Measurements from ENCODE around the gene SCYL1. TPM values are rescaled to one million over a fixed set of nuclear protein-coding genes. Genes with fewer than 3 reads are reported as not detected.
A peak's percentile ranks its signal among the peaks of the same experiment; 100 is the strongest.

SCYL1 gene
- total RNA-seq, 4 donors from 2014 or later = 109 to 128 (median 112) TPM

DNA sequence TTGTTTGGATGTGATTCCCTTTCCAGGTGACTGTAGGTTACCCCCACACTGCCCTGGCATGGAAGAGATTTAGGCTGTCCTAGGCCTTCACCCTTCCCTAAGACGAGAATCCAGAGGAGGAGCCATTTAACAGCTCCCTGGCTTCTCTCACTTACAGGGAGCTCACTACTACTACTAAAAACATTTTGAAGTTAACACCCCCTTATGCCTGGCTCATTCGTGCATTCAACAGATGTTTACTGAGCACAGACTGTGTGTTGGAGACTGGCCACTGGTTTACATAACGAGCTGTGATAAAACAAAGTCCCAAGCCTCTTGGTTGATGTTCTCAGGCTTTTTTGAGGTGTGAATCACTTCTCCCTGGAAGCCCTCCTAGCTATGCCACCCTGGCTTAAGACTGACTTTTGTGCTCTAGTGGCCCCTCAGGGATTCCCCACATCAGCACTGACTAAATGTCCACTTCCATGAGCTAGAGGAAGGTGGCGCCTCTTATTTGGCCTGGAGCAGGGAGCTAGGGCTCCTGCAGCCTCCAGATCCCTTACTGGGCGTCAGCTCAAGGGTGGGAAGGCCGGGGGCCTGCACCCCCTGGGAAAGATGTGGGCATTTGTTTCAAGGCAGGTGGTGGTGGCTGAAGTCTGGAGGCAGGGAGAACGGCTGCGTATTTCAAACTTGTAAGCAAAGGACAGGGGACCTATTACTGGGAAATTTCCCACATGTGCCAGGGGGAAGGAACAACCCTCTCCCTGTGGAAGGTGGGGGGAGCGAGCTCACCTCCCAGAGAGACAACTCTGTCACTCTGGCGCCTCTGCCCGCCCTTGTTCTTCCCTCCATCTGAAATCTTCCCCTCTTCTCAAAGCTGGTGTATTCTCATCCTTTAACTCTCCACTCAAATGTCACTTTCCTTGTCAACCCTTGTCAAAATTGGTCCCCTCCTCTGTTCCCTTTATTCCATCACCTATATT lies 45.4 kb upstream of the SCYL1 start:
- 25 to 39% methylated on average over 11 of the region's 11 CpGs for WGBS, 2 donors
- TF ChIP-seq EP300 (IDR thresholded peaks at IDR 0.05) (peak in 1 of 2 donors; percentile 75), POLR2A (IDR thresholded peaks at IDR 0.05) (no peak)
- TF ChIP-seq, protein P1, sequence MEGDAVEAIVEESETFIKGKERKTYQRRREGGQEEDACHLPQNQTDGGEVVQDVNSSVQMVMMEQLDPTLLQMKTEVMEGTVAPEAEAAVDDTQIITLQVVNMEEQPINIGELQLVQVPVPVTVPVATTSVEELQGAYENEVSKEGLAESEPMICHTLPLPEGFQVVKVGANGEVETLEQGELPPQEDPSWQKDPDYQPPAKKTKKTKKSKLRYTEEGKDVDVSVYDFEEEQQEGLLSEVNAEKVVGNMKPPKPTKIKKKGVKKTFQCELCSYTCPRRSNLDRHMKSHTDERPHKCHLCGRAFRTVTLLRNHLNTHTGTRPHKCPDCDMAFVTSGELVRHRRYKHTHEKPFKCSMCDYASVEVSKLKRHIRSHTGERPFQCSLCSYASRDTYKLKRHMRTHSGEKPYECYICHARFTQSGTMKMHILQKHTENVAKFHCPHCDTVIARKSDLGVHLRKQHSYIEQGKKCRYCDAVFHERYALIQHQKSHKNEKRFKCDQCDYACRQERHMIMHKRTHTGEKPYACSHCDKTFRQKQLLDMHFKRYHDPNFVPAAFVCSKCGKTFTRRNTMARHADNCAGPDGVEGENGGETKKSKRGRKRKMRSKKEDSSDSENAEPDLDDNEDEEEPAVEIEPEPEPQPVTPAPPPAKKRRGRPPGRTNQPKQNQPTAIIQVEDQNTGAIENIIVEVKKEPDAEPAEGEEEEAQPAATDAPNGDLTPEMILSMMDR (IDR thresholded peaks at IDR 0.05) = peak in 4 of 5 experiments; percentile 35 to 48 (median 38)
- Histone ChIP-seq H3K9me3 (no peaks in the 10 kb centered on the region), H3K27ac (peak overlapping the region; percentile 95 to 100 (median 97)), H3K36me3 (no peaks in the 10 kb centered on the region), H3K27me3 (no peaks in the 10 kb centered on the region), H3K4me3 (peak overlapping the region; percentile 10 to 90 (median 77)), H3K4me1 (peaks cover 0 to 59% (median 46%) of the 10 kb centered on the region in 4 donors)
- DNase-seq (ENCODE audit: low spot score in 2 of 2) = peak in 1 of 2 donors; percentile 82

DNA sequence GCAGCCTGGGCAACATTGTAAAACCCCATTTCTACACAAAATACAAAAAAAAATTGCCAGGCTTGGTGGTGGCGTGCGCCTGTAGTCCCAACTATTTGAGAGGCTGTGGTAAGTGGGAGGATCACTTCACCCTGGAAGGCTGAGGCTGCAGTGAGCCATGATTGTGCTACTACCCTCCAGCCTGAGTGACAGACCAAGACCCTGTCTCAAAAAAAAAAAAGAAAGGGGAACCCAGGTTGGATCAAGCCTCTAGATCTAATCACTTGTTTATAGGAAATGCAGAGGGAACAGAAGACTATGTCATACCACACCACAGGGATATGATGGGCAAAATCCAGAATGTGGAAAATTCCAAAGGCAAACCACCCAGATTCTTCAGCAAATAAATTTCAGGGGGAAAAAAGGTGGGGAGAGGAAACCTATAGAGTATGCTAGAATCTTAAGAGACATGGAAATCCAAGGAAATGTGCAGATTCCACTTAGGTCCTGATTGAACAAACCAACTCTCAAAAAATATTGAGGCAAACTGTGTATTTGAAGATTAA lies 42.5 kb upstream of the SCYL1 start:
- Histone ChIP-seq H3K36me3 (no peaks in the 10 kb centered on the region), H3K4me3 (no peak overlapping the region), H3K27ac (peak overlapping the region in 2 of 4 donors; percentile 57 to 100), H3K9me3 (no peaks in the 10 kb centered on the region), H3K27me3 (no peaks in the 10 kb centered on the region), H3K4me1 (peaks cover 0 to 69% (median 49%) of the 10 kb centered on the region in 4 donors)
- no peak for DNase-seq (ENCODE audit: low spot score in 2 of 2)
- TF ChIP-seq, protein P1 (IDR thresholded peaks at IDR 0.05) = no peak
- no peak for TF ChIP-seq EP300 (IDR thresholded peaks at IDR 0.05)
- no peak for TF ChIP-seq POLR2A (IDR thresholded peaks at IDR 0.05)
- 96 to 100% methylated on average over 2 of the region's 2 CpGs for WGBS, 2 donors

DNA sequence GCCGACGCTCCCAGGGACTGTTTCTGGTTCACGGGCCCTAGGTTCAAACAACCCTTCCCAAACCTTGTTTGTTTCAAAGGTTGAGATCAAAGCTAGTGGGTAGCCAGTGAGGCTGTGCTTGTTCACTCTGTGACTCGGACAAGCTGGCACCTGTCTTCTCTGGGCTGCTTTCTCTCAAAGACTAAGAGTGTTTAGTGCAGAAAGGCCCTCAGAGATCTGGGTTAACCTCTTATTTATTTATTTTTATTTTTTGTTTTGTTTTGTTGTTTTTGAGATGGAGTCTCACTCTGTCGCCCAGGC lies 39.0 kb upstream of the SCYL1 start:
- Histone ChIP-seq H3K9me3 (no peaks in the 10 kb centered on the region), H3K27ac (peak overlapping the region; percentile 9 to 99 (median 89)), H3K27me3 (no peaks in the 10 kb centered on the region), H3K36me3 (no peaks in the 10 kb centered on the region), H3K4me3 (no peak overlapping the region), H3K4me1 (peaks cover 11 to 70% (median 53%) of the 10 kb centered on the region in 4 donors)
- no peak for DNase-seq (ENCODE audit: low spot score in 2 of 2)
- TF ChIP-seq, protein P1 (IDR thresholded peaks at IDR 0.05) = no peak
- TF ChIP-seq EP300 (IDR thresholded peaks at IDR 0.05) (no peak), POLR2A (IDR thresholded peaks at IDR 0.05) (no peak)
- WGBS, 2 donors = 37 to 49% methylated on average over 5 of the region's 5 CpGs

GRCh38 chr11:65486570-65487466 lies 38.1 kb upstream of the SCYL1 start:
- Histone ChIP-seq H3K9me3 (no peaks in the 10 kb centered on the region), H3K4me3 (no peak overlapping the region), H3K36me3 (no peaks in the 10 kb centered on the region), H3K4me1 (peaks cover 20 to 70% (median 54%) of the 10 kb centered on the region in 4 donors), H3K27me3 (no peaks in the 10 kb centered on the region), H3K27ac (peak overlapping the region; percentile 83 to 99 (median 94))
- WGBS, 2 donors = 50 to 52% methylated on average over 10 of the region's 10 CpGs
- DNase-seq (ENCODE audit: low spot score in 2 of 2) = no peak
- TF ChIP-seq POLR2A (IDR thresholded peaks at IDR 0.05) = no peak
- TF ChIP-seq EP300 (IDR thresholded peaks at IDR 0.05) = no peak
- TF ChIP-seq, protein P1 (IDR thresholded peaks at IDR 0.05) = no peak

All from tibial nerve (tissue), 4 donors.